Ishikawa (cell line): Measurements from ENCODE around the gene NF1.

Experiments used
- CREB1 ChIP-seq: IDR thresholded peaks from 2 replicates; pipeline ENCODE4 v1.6.1; 2012; ENCODE audit warnings: low read depth
- EP300 ChIP-seq: IDR thresholded peaks from 2 replicates; pipeline ENCODE4 v1.6.1; 2012; ENCODE audit warnings: borderline replicate concordance
- MAX ChIP-seq: IDR thresholded peaks from 2 replicates; pipeline ENCODE4 v1.6.1; 2012
- RAD21 ChIP-seq: IDR thresholded peaks from 2 replicates; pipeline ENCODE4 v1.6.1; 2012; ENCODE audit warnings: low read depth
- REST ChIP-seq: IDR thresholded peaks from 2 replicates; pipeline ENCODE4 v1.6.1; 2012; ENCODE audit warnings: low read depth, mild to moderate bottlenecking
- YY1 ChIP-seq: IDR thresholded peaks from 2 replicates; pipeline ENCODE4 v1.6.1; 2012; ENCODE audit warnings: low read depth
- ZBTB7A ChIP-seq: IDR thresholded peaks from 2 replicates; pipeline ENCODE4 v1.6.1; 2012; ENCODE audit warnings: low read depth

GRCh38 chr17:31328160-31328535, 233.4 kb downstream of the NF1 start:
- no peak for TF ChIP-seq MAX
- TF ChIP-seq REST = no peak
- TF ChIP-seq ZBTB7A = no peak
- no peak for TF ChIP-seq RAD21
- TF ChIP-seq YY1 = no peak
- no peak for TF ChIP-seq CREB1
- no peak for TF ChIP-seq EP300
